WTC11 (cell line): ENCODE results near the gene STARD10.
"Not testable (repeated sequence)": the region's sequence is repeated elsewhere in the genome, so short reads cannot be mapped to it uniquely, and the experiment has no call there.

Experiments
- CTCF ChIP-seq: fragments of 200-600 bp; IDR thresholded peaks from 2 replicates; pipeline ENCODE4 v1.8.0; 2022; ENCODE audit warnings: antibody characterized with exemption
- FOXK1 ChIP-seq: sonication (generic); formaldehyde crosslinking; IDR thresholded peaks from 2 replicates; pipeline ENCODE4 v1.8.0; 2022; ENCODE audit warnings: mild to moderate bottlenecking, moderate library complexity, missing genetic modification reagents
- GABPB1 ChIP-seq: sonication (generic); formaldehyde crosslinking; IDR thresholded peaks from 2 replicates; pipeline ENCODE4 v1.8.1; 2023; ENCODE audit warnings: mild to moderate bottlenecking, missing genetic modification reagents
- MLX ChIP-seq: sonication (generic); formaldehyde crosslinking; IDR thresholded peaks from 2 replicates; pipeline ENCODE4 v1.8.1; 2023; ENCODE audit warnings: mild to moderate bottlenecking, missing genetic modification reagents, moderate library complexity
- NFE2L1 ChIP-seq: sonication (generic); formaldehyde crosslinking; IDR thresholded peaks from 2 replicates; pipeline ENCODE4 v1.8.1; 2023; ENCODE audit warnings: missing genetic modification reagents
- TEAD4 ChIP-seq: sonication (generic); formaldehyde crosslinking; IDR thresholded peaks from 2 replicates; pipeline ENCODE4 v1.8.0; 2022; ENCODE audit warnings: mild to moderate bottlenecking, missing genetic modification reagents
- TP53 ChIP-seq: sonication (generic); formaldehyde crosslinking; IDR thresholded peaks from 2 replicates; pipeline ENCODE4 v1.8.1; 2023; ENCODE audit warnings: mild to moderate bottlenecking, missing genetic modification reagents
- USF2 ChIP-seq: sonication (generic); formaldehyde crosslinking; IDR thresholded peaks from 2 replicates; pipeline ENCODE4 v1.8.1; 2023; ENCODE audit warnings: mild to moderate bottlenecking, missing genetic modification reagents, moderate library complexity
- ZBTB43 ChIP-seq: sonication (generic); formaldehyde crosslinking; IDR thresholded peaks from 2 replicates; pipeline ENCODE4 v1.8.1; 2023; ENCODE audit warnings: mild to moderate bottlenecking, missing genetic modification reagents

- TF ChIP-seq CTCF; ZBTB43; USF2 (CRISPR knock-in tag); FOXK1 (CRISPR knock-in tag); NFE2L1 (CRISPR knock-in tag); GABPB1; TP53 (CRISPR knock-in tag); MLX (CRISPR knock-in tag); TEAD4 (CRISPR knock-in tag): not testable (repeated sequence)
These were observed 33.8 kb upstream of the STARD10 start for GRCh38 chr11:72827656-72828055.
